Measurements from ENCODE around the gene ZNF79. TPM values are rescaled to one million over a fixed set of nuclear protein-coding genes. Genes with fewer than 3 reads are reported as not detected.

ZNF79 gene
- total and polyA plus RNA-seq, 2 of the 4 experiments (the other 2 are of a cell fraction): 5.6 to 15.4 TPM

- in situ Hi-C loops (cut with MboI; ENCODE audit: low sequenced_read_pairs): loop anchor here (25.0 kb wide), 1 partner anchor 453 kb away; no protein-coding TSS in a partner anchor
- H3K27ac ChIP-seq (ENCODE audit: insufficient read depth, low read length): no peak overlapping the region
Measured at GRCh38 chr9:127390248-127390545, 34.0 kb upstream of the ZNF79 start.

More at GRCh38 chr9:127390248-127390545, 34.0 kb upstream of the ZNF79 start:
- no TSS peak for BruUV-seq (replicated peaks)
- no peak overlapping the region for H2BK20ac ChIP-seq (ENCODE audit: low read depth, low read length)
- no peak overlapping the region for H3K14ac ChIP-seq (replicated peaks; ENCODE audit: low read depth, low read length)
- no peak overlapping the region for H4K8ac ChIP-seq (ENCODE audit: low read depth in 2 of 2, low read length in 2 of 2)
- dilution Hi-C loops (cut with HindIII; ENCODE audit: low sequenced_read_pairs, unreplicated experiment): no loop called here
- no peak overlapping the region for H2AK9ac ChIP-seq (replicated peaks; ENCODE audit: low read depth, low read length, poor library complexity)
- WGBS, 2 experiments (ENCODE audit: extremely low coverage in 2 of 2, insufficient read length in 1 of 2): no CpG with 5 or more reads among the region's 2 CpGs
- no peak for DNase-seq
- CTCF ChIA-PET: no interaction called here
- H2BK15ac ChIP-seq (ENCODE audit: low read depth, low read length): no peak overlapping the region
- H3K56ac ChIP-seq (ENCODE audit: extremely low read depth, insufficient read depth, low read length): no peak overlapping the region
- no peak overlapping the region for H2AK5ac ChIP-seq (ENCODE audit: low read depth, low read length)
- H3K9me1 ChIP-seq (ENCODE audit: insufficient read depth, low read length): peaks cover 11% of the 10 kb centered on the region
- H3K9ac ChIP-seq (ENCODE audit: low read depth, low read length): no peak overlapping the region
- peaks cover 5% of the 10 kb centered on the region for H3K4me1 ChIP-seq (ENCODE audit: control insufficient read depth, insufficient read depth, low read length)
- intact Hi-C loops (cut with micrococcal nuclease): loop anchor here (10.0 kb wide), 1 partner anchor 105 kb away; no protein-coding TSS in a partner anchor
- H3K4ac ChIP-seq (ENCODE audit: low read depth, low read length): no peak overlapping the region
- H4K20me1 ChIP-seq (ENCODE audit: insufficient read depth, low read length): peaks cover 9% of the 10 kb centered on the region; the same call in 1 of the 2 replicates
- H4K91ac ChIP-seq (ENCODE audit: insufficient read depth, low read depth, low read length): no peak overlapping the region
- H3K9me3 ChIP-seq (ENCODE audit: control insufficient read depth, insufficient read depth, low read length): no peaks in the 10 kb centered on the region
- no peak overlapping the region for H2AFZ ChIP-seq (replicated peaks; ENCODE audit: low read length, poor library complexity)
- H4K5ac ChIP-seq (ENCODE audit: low read depth, low read length): no peak overlapping the region
- no peaks in the 10 kb centered on the region for H3K36me3 ChIP-seq (ENCODE audit: control insufficient read depth, insufficient read depth, low read length)
- ATAC-seq (ENCODE audit: low read depth): no peak
- no peak overlapping the region for H3K23ac ChIP-seq (ENCODE audit: low read depth, low read length)
- H3K4me3 ChIP-seq (ENCODE audit: insufficient read depth, low read depth, low read length): no peak overlapping the region
- POLR2A ChIA-PET (ENCODE audit: unreplicated experiment): no interaction called here
- H3K4me2 ChIP-seq (ENCODE audit: low read depth, low read length): no peak overlapping the region
- H3K18ac ChIP-seq (ENCODE audit: low read depth, low read length): no peak overlapping the region
- peaks cover 7% of the 10 kb centered on the region for H3K27me3 ChIP-seq (ENCODE audit: control insufficient read depth, insufficient read depth, low read length)
- no peak overlapping the region for H2BK120ac ChIP-seq (ENCODE audit: low read depth, low read length)
- no peak overlapping the region for H2BK5ac ChIP-seq (ENCODE audit: low read depth, low read length, poor library complexity, severe bottlenecking)
- H3K79me1 ChIP-seq (ENCODE audit: low read depth in 1 of 2, low read length in 2 of 2): no peaks in the 10 kb centered on the region
- TF ChIP-seq USF2 (IDR thresholded peaks at IDR 0.05; ENCODE audit: low read depth, low read length) (no peak), RCOR1 (IDR thresholded peaks at IDR 0.05; ENCODE audit: insufficient replicate concordance, low read length) (no peak)

All from IMR-90 (cell line).